Fibroblast of lung (primary cell): ENCODE data around the gene SIRPG. TPM values are rescaled to one million over a fixed set of nuclear protein-coding genes. Genes with fewer than 3 reads are reported as not detected.
A peak's percentile ranks its signal among the peaks of the same experiment; 100 is the strongest.

ENCODE experiments used
- DNase-seq, 2 donors: peaks; one replicate each; pipeline versions ENCODE4 v3.0.0 to v3.0.0-alpha.2; 2010; ENCODE audit warnings: low read depth in 2 of 2
- H2AFZ ChIP-seq: 2 replicates; pipeline ENCODE4 v1.5.1; 2012; ENCODE audit warnings: low read length, control low read depth, inconsistent platforms
- H3K27ac ChIP-seq: 2 replicates; pipeline ENCODE4 v1.5.1; 2011; ENCODE audit warnings: low read length, control low read depth; ENCODE audit not compliant: insufficient read depth
- H3K27me3 ChIP-seq: 2 replicates; pipeline ENCODE4 v1.5.1; 2011; ENCODE audit warnings: mild to moderate bottlenecking, low read length; ENCODE audit not compliant: control insufficient read depth, insufficient read depth
- H3K36me3 ChIP-seq: 2 replicates; pipeline ENCODE4 v1.5.1; 2011; ENCODE audit warnings: low read length; ENCODE audit not compliant: control insufficient read depth, insufficient read depth
- H3K4me1 ChIP-seq: 2 replicates; pipeline ENCODE4 v1.5.1; 2011; ENCODE audit warnings: low read length; ENCODE audit not compliant: control insufficient read depth, insufficient read depth; ENCODE audit errors: extremely low read depth
- H3K4me2 ChIP-seq: 2 replicates; pipeline ENCODE4 v1.5.1; 2011; ENCODE audit warnings: low read length, control low read depth; ENCODE audit not compliant: insufficient read depth; ENCODE audit errors: extremely low read depth
- H3K4me3 ChIP-seq, 4 experiments: fragments of 200-600 bp in 1 of 4; sonication (generic) in 1 of 4; replicated peaks in 1 of 4; 2 replicates each; pipeline ENCODE4 v1.5.1; 2011 to 2016; ENCODE audit warnings: low read length in 4 of 4, low read depth in 3 of 4, mild to moderate bottlenecking in 3 of 4, control low read depth in 2 of 4, inconsistent platforms in 1 of 4, mixed read lengths in 1 of 4; ENCODE audit not compliant: insufficient read depth in 1 of 4; ENCODE audit errors: control extremely low read depth in 1 of 4
- H3K79me2 ChIP-seq: 2 replicates; pipeline ENCODE4 v1.5.1; 2012; ENCODE audit warnings: mild to moderate bottlenecking, low read length, inconsistent platforms; ENCODE audit not compliant: control insufficient read depth, insufficient read depth
- H3K9ac ChIP-seq: 2 replicates; pipeline ENCODE4 v1.5.1; 2011; ENCODE audit warnings: mild to moderate bottlenecking, low read length, control low read depth; ENCODE audit not compliant: insufficient read depth
- H3K9me3 ChIP-seq: 2 replicates; pipeline ENCODE4 v1.5.1; 2012; ENCODE audit warnings: low read depth, low read length; ENCODE audit not compliant: control insufficient read depth, insufficient read depth
- H4K20me1 ChIP-seq: 2 replicates; pipeline ENCODE4 v1.5.1; 2011; ENCODE audit warnings: low read length; ENCODE audit not compliant: control insufficient read depth, insufficient read depth; ENCODE audit errors: extremely low read depth
- CTCF ChIP-seq, 2 donors: IDR thresholded peaks in 1 of 2; conservative IDR thresholded peaks in 1 of 2; 1 replicate in 1 of 2; 2 replicates in 1 of 2; pipeline ENCODE4 v1.5.1; 2011 to 2012; ENCODE audit warnings: low read length in 2 of 2, control low read depth in 1 of 2, inconsistent platforms in 1 of 2, low read depth in 1 of 2, mild to moderate bottlenecking in 1 of 2
- EZH2 ChIP-seq: IDR thresholded peaks from 2 replicates; pipeline ENCODE4 v1.5.1; 2012; ENCODE audit warnings: low read length, control low read depth, mild to moderate bottlenecking; ENCODE audit errors: missing control alignments
- polyA plus RNA-seq, 2 donors: library from polyadenylated mRNA; depleted of rRNA in 1 of 2; stranded (reverse) in 1 of 2; unstranded in 1 of 2; fragments of >200 nt; gene quantifications; 2 replicates each; pipeline ENCODE4 v1.2.1, GENCODE V29; 2011 to 2012; ENCODE audit warnings: missing spikeins in 1 of 2
- total RNA-seq: library from RNA; depleted of rRNA; stranded (reverse); fragments of >200 nt; gene quantifications from 2 replicates; pipeline ENCODE4 v1.2.1, GENCODE V29; 2014

Gene SIRPG
- total and polyA plus RNA-seq, 2 donors (not counting 1 experiment from before 2014, with no cell fraction given) = not detected

- H3K9me3 ChIP-seq = no peaks in the 10 kb centered on the region
- no peak within 1 kb of the TSS for H3K4me2 ChIP-seq
- H3K9ac ChIP-seq = no peak within 1 kb of the TSS
- H3K4me1 ChIP-seq = no peaks in the 10 kb centered on the region
- no peaks in the 10 kb centered on the region for H3K36me3 ChIP-seq
- H3K27me3 ChIP-seq = no peaks in the 10 kb centered on the region
- no peak within 1 kb of the TSS for H3K27ac ChIP-seq
- no peaks in the 10 kb centered on the region for H4K20me1 ChIP-seq
- TF ChIP-seq EZH2 = no peak
- no peak for TF ChIP-seq CTCF (conservative IDR thresholded peaks at IDR 0.05 in 1 of 2, IDR thresholded peaks at IDR 0.05 in 1 of 2; ENCODE audit: low read depth in 1 of 2, low read length in 2 of 2)
- H3K79me2 ChIP-seq = no peaks in the 10 kb centered on the region
- no peak within 1 kb of the TSS for H3K4me3 ChIP-seq
- H2AFZ ChIP-seq = no peak within 1 kb of the TSS
- DNase-seq = peak in 1 of 2 donors; percentile 13
Measured at GRCh38 chr20:1619861-1620444, 37.6 kb downstream of the SIRPG start, which contains the start of gene SIRPB1. Gene SIRPB1, minus strand, starts transcription at chr20:1620009. Its CDS starts 65 bp downstream, at chr20:1619944.

GRCh38 chr20:1618954-1619540 lies 38.5 kb downstream of the SIRPG start:
- H3K9ac ChIP-seq = no peak overlapping the region
- H3K36me3 ChIP-seq = no peaks in the 10 kb centered on the region
- H3K79me2 ChIP-seq = no peaks in the 10 kb centered on the region
- DNase-seq = no peak
- no peaks in the 10 kb centered on the region for H3K9me3 ChIP-seq
- TF ChIP-seq CTCF (conservative IDR thresholded peaks at IDR 0.05 in 1 of 2, IDR thresholded peaks at IDR 0.05 in 1 of 2; ENCODE audit: low read depth in 1 of 2, low read length in 2 of 2) (no peak), EZH2 (no peak)
- H4K20me1 ChIP-seq = no peaks in the 10 kb centered on the region
- no peaks in the 10 kb centered on the region for H3K27me3 ChIP-seq
- H3K4me1 ChIP-seq = no peaks in the 10 kb centered on the region
- H3K27ac ChIP-seq = no peak overlapping the region
- no peak overlapping the region for H3K4me3 ChIP-seq
- no peak overlapping the region for H3K4me2 ChIP-seq
- no peak overlapping the region for H2AFZ ChIP-seq

- H3K4me2 ChIP-seq = no peak overlapping the region
- TF ChIP-seq EZH2 = no peak
- no peak for TF ChIP-seq CTCF (conservative IDR thresholded peaks at IDR 0.05 in 1 of 2, IDR thresholded peaks at IDR 0.05 in 1 of 2; ENCODE audit: low read depth in 1 of 2, low read length in 2 of 2)
- H3K9ac ChIP-seq = no peak overlapping the region
- H3K9me3 ChIP-seq = no peaks in the 10 kb centered on the region
- no peaks in the 10 kb centered on the region for H3K4me1 ChIP-seq
- no peak for DNase-seq
- no peak overlapping the region for H3K27ac ChIP-seq
- no peak overlapping the region for H2AFZ ChIP-seq
- H4K20me1 ChIP-seq = no peaks in the 10 kb centered on the region
- no peaks in the 10 kb centered on the region for H3K79me2 ChIP-seq
- H3K27me3 ChIP-seq = no peaks in the 10 kb centered on the region
- H3K36me3 ChIP-seq = no peaks in the 10 kb centered on the region
- no peak overlapping the region for H3K4me3 ChIP-seq
Measured at GRCh38 chr20:1618479-1618878, 39.1 kb downstream of the SIRPG start.
